C4-2B (cell line): ENCODE data around the gene CD96.

Source experiments
- ZFX ChIP-seq: fragments of 450-650 bp; IDR thresholded peaks from 2 replicates; pipeline ENCODE4 v1.6.1; 2017
- TF ChIP-seq, protein P1 (sequence below): fragments of 450-650 bp; conservative IDR thresholded peaks from 2 replicates; pipeline ENCODE4 v1.5.1; 2017; ENCODE audit warnings: mild to moderate bottlenecking

DNA sequence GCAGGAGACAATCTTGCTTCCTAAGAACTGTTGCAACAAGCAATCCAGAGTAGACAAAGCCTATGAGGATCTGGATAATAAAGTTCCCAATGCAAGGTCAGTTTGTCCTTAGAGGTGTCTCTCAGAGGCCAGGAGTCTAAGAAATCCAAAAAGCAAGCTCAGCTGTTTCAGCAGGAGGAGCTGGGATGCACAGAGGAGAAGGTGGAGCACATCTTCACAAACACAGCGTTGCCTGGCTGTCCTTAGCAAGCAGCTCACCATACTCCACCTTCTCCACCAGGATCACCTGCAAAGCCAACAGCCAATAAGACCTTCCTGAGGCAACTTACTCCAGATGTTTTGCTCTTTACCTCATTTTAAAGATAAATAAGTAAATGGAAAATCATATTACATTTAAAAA is 52.8 kb downstream of the CD96 start:
- TF ChIP-seq, protein P1, sequence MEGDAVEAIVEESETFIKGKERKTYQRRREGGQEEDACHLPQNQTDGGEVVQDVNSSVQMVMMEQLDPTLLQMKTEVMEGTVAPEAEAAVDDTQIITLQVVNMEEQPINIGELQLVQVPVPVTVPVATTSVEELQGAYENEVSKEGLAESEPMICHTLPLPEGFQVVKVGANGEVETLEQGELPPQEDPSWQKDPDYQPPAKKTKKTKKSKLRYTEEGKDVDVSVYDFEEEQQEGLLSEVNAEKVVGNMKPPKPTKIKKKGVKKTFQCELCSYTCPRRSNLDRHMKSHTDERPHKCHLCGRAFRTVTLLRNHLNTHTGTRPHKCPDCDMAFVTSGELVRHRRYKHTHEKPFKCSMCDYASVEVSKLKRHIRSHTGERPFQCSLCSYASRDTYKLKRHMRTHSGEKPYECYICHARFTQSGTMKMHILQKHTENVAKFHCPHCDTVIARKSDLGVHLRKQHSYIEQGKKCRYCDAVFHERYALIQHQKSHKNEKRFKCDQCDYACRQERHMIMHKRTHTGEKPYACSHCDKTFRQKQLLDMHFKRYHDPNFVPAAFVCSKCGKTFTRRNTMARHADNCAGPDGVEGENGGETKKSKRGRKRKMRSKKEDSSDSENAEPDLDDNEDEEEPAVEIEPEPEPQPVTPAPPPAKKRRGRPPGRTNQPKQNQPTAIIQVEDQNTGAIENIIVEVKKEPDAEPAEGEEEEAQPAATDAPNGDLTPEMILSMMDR, result no peak
- TF ChIP-seq ZFX, result no peak
